ENCODE measurements around the gene C1orf232.

- no peak for TF ChIP-seq CTCF (IDR thresholded peaks at IDR 0.05)
- no peak for TF ChIP-seq POLR2A (IDR thresholded peaks at IDR 0.05)
Observed at GRCh38 chr1:26187882-26188281, 19.1 kb upstream of the C1orf232 start.

Data from testis (tissue), 2 donors.